Measurements from ENCODE around the gene UNC119B. TPM values are rescaled to one million over a fixed set of nuclear protein-coding genes. Genes with fewer than 3 reads are reported as not detected.

UNC119B gene
- total RNA-seq, 4 donors from 2014 or later = 11.3 to 24.1 (median 17.6) TPM

DNA sequence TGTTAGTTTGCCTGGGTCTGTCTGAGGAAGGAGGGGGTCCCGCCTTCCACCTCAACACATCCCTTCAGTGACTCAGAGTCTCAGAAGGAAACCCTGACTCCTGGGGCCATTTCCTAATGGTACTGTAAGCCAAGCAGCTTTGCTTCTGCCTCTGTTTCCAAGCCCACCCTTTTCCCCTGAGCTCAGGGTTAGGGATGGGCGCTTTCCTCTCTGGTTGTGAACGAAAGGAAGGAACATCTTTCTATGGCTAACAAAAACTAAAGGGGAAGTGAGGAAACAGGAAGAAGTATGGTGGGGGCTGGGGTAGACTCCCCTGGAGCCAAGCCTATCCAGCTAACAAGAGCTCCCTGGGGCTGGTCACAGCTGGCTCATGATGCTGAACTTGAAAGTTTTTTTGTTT lies 11.6 kb upstream of the UNC119B start:
- TF ChIP-seq, protein P1, sequence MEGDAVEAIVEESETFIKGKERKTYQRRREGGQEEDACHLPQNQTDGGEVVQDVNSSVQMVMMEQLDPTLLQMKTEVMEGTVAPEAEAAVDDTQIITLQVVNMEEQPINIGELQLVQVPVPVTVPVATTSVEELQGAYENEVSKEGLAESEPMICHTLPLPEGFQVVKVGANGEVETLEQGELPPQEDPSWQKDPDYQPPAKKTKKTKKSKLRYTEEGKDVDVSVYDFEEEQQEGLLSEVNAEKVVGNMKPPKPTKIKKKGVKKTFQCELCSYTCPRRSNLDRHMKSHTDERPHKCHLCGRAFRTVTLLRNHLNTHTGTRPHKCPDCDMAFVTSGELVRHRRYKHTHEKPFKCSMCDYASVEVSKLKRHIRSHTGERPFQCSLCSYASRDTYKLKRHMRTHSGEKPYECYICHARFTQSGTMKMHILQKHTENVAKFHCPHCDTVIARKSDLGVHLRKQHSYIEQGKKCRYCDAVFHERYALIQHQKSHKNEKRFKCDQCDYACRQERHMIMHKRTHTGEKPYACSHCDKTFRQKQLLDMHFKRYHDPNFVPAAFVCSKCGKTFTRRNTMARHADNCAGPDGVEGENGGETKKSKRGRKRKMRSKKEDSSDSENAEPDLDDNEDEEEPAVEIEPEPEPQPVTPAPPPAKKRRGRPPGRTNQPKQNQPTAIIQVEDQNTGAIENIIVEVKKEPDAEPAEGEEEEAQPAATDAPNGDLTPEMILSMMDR (IDR thresholded peaks at IDR 0.05; ENCODE audit: low read depth) = no peak

DNA sequence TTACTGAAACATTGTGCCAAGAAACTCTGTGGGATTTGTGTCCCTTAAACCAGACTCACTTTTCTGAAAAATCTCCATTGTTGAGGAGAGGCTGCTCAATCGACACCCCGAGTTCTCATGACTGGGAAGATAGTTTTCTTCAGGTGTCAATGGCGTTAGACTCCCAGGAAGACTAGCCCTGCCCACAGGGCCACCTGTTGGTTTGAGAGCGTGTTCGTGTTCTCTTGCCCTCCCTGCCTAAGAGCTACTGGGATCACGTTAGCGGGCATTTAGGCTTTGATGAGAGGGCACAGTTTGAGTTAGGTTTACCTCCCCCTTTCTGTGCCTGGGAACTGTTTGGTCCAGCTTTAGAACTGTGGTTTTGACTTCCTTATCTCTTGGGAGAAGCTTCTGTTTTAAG lies 10.7 kb upstream of the UNC119B start:
- TF ChIP-seq, protein P1 (IDR thresholded peaks at IDR 0.05; ENCODE audit: low read depth) = no peak

DNA sequence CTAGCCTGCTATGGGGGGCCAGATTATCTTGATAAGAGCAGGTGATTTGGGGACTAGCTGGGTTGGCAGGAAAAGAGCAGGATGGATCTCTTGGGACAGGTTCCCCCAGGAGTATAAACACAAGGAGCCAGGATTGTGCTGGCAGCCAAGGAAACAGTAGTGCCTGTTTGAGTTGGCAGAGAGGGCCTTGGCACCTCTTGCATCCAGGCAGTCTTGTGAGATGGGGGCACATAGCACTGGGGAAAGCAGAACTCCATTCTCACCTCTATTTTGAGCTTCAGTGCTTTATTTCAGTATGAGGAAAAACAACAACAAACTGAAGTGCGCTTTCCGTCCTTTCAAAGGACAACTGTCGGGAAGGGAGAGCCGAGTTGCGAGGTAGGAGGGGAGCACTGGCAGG lies 9.4 kb upstream of the UNC119B start:
- TF ChIP-seq, protein P1 (IDR thresholded peaks at IDR 0.05; ENCODE audit: low read depth) = no peak

DNA sequence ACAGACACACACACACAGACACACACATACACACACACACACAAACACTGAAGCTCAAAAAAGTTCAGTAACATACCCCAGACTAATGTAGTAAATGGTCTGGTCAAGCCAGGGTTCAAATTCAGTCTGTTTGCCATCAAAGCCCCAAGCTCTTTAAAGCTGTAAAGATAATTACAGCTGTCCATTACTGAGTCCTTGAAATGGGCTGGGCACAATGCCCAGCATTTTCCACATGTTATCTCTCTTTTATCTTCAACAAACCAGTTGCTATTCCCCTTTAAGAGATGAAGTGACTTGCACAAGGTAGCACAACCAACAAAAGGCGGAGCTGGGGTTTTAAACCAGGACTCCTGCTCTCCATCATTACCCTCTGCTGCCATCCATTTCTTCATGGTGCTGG lies 7.6 kb upstream of the UNC119B start:
- TF ChIP-seq, protein P1 (IDR thresholded peaks at IDR 0.05; ENCODE audit: low read depth) = no peak

DNA sequence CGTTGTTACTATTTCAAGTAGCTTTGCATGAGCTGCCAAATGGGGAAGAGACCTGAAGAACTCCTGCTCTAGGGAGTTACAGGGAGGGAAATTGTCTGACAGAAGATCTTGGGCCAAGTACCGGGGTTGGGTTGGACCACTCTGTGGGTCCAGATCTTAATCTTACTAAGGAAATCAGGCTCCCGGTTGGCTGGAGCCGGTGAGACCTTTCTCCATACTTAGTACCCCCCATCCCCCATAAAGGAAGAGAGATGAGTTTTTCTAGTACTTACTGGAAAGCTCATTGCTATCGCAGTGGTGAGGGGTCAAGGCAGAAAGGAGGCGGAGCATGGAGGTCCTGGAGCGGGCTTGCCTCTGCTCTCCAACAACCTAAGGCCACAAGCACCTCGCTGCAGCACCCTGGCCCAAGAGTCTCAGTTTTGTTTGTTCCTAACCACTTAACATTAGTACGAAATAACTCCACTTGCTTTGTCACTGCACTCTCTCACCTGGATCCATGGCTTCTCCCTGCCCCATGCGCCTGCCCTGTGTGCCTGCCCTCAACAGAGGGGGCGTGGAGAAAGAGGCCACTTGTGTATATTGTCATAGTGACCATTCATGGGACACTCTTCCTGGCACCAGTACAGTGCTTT lies 6.8 kb upstream of the UNC119B start:
- TF ChIP-seq, protein P1 (IDR thresholded peaks at IDR 0.05; ENCODE audit: low read depth) = no peak

DNA sequence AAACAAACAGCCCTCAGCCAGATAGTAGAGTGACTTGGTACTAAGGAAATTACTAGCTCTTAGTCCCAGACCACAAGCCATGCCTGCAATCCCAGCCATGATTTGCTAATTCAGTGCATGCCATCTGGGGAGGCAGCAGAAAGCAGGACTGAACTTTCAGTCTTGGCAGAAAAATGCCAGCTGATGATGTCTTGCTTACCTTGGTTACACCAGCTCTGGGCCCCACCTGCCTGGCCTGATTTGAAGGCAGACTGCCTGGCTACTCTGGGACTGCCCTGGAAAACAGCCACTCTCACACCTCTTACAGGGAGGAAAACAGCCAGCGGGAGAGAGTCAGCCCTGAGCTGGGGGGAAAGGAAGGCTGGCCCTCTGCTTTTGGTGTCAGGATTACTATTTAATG lies 4.6 kb upstream of the UNC119B start:
- TF ChIP-seq, protein P1 (IDR thresholded peaks at IDR 0.05; ENCODE audit: low read depth) = no peak

DNA sequence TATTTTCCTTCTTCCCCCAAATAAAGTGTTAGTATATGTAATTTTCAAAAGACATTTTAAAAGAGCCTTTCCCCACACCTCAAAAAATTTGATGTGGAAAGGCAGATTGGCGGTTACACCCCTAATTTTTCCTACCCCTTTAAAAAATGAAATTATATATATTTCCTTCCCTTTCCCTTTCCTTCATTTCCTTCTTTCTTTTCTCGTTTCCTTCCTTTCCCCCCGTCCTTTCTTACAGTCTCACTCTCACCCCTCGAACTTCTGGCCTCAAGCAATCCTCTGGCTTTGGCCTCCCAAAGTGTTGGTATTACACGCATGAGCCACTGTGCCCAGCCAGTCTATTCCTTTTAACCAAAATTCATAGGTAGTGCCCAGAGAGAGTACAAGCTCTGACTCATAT lies 4.2 kb upstream of the UNC119B start:
- TF ChIP-seq, protein P1 (IDR thresholded peaks at IDR 0.05; ENCODE audit: low read depth) = no peak
